GM19395 (cell line): ENCODE data around the gene CBFB.
"Not testable (repeated sequence)": the region's sequence is repeated elsewhere in the genome, so short reads cannot be mapped to it uniquely, and the experiment has no call there.

Experiments used
- ATAC-seq: cut with Tn5 transposase; IDR thresholded peaks from one replicate; pipeline ENCODE4 v1.9.1; 2021; ENCODE audit warnings: mild to moderate bottlenecking, moderate library complexity; ENCODE audit not compliant: unreplicated experiment

Gene CBFB

DNA sequence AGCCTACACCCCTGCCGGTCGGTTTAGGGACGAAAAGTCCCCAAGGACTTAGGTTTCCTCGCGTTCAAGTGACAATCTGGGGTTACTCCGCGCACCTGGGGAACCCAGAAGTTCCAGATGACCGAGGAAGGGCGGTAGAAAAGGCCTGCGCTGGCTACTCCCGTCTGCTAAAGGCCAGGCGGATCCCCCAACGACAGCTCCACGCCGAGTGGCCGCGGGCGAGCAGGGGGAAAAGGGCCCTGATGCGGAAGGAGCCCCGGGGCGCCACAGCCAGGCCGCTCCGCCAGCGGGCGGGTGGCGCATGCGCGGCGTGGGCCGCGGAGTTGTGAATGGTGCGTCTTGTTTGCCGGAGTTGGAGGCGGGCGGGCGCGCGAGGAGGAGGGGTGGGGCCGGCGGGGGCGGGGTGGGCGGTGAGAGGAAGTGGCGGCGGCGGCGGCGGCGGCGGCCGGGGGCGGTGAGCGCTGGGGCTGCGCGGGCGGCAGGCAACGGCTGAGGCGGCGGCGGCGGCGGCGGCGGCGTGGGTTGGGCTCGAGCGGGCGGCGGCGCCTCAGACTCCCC is at the start of gene CBFB:
CBFB (plus strand) TSS at position 454 of the 558 bp plus-strand sequence. CDS start 259 bp downstream, outside the sequence.
- ATAC-seq, result peak; percentile 78

DNA sequence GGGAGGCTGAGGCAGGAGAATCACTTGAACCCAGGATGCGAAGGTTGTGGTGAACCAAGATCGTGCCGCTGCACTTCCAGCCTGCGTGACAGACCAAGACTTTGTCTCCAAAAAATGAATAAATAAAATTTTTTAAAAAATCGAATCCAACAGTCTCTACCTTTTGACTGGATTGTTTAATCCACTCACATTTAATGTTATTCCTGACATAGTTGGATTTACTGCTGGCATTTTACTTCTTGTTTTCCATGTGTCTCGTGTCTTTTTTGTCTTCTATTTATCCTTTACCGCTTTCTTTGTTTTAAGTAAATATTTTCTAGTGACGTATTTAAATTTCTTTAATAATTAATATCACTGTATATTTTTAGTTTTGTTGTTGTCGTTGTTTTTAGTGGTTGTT is 45.9 kb upstream of the CBFB start:
- no peak for ATAC-seq

DNA sequence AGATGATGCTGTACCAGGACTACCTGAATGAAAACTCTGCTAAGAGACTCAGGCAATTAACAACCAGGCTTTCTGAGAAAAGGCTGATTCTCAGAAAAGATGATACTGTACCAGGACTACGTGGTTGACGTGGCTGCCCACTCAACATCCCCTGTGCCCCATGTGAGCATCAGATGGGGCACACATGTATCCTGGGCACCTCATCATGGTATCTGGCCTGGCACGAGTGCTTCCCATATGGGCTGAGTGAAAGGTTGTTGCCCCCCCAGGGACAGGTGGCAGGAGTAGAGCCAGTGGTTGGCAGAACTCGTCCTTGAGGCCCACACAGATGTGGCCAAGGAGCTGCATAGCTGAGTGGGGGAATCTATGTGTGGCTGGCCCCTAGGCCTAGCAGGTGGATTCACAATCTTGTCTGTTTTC is 44.0 kb upstream of the CBFB start:
- no peak for ATAC-seq

DNA sequence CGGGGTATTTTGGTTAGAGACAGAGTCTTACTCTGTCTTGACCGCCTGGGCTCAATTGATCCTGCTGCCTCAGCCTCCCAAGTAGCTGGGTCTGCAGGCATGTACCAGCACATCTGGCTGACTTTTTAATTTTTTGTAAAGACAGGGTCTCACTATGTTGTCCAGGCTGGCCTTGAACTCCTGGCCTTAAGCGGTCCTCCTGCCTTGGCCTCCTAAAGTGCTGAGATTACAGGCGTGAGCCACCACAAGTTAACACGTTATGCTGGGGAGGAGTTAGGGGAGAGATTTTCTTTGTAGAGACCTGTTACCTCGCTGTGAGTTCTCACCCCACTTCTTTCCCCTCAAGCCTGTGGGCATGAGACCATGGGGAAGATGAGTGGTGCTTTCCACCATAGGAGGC is 42.4 kb upstream of the CBFB start:
- ATAC-seq, result no peak

DNA sequence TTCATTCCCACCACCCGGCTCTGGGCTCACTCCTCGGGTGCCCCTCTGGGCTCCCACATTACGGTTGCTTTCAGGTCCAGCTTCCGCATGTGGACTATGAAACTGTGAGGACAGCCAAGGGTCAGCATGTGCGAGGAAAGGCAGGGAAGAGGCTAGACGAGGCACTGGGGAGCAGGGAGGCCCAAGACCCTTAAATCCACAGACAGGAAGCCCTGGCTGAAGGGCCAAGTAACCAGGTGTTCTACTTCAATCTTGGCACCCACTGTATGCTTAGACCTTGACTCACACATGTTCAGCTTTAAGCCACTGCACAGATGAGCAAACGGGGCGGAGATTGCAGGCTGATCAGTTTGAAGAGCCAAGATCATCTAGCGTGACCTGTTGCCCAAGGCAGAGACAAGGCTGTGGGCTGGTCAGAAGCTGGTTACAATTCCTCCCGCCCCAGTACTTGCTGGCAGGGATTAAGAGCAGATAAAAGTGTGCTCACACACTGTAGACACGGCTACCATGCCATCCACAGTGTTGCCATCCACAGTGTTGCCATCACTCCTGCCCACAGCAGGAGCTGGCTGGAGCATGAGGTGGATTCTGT is 40.7 kb upstream of the CBFB start, which contains the start of gene CES4A:
CES4A (plus strand) TSS at position 393 of the 592 bp plus-strand sequence; CDS start at position 577, 184 bp downstream.
- no peak for ATAC-seq

DNA sequence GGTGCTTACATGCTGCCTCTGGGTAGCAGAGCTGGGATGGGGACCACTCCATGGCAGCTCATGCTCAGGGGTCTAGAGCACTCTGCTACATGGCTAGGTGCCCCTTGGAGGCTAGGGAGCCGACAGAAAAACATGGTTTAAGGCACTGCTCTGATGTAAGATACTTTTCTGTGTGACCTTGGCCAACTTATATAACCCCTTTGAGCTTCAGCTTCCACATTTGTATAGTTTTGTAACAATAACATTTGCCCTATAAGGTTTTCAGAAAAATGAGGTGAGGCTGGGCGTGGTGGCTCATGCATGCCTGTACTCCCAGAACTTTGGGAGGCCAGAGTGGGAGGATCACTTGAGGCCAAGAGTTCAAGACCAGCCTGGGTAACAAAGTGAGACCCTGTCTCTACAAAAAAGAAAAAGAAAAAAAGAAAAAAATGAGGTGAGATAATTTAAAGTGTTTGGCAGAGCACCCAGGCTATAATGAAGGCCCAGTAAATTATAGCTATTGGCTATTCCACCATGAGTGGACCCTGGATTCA is 37.3 kb upstream of the CBFB start:
- ATAC-seq, result no peak

DNA sequence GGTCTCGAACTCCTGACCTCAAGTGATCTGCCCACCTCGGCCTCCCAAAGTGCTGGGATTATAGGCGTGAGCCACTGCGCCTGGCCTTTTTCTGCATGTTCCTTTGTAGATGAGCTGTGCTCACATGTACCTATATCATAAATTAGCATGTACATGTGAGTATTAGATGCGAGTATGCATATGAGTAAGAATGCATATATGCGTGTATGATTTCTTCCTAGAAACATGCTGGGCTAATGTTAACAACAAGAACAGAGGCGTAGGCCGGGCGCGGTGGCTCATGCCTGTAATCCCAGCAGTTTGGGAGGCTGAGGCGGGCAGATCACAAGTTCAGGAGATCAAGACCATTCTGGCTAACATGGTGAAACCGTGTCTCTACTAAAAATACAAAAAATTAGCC is 35.4 kb upstream of the CBFB start:
- not testable (repeated sequence) for ATAC-seq

DNA sequence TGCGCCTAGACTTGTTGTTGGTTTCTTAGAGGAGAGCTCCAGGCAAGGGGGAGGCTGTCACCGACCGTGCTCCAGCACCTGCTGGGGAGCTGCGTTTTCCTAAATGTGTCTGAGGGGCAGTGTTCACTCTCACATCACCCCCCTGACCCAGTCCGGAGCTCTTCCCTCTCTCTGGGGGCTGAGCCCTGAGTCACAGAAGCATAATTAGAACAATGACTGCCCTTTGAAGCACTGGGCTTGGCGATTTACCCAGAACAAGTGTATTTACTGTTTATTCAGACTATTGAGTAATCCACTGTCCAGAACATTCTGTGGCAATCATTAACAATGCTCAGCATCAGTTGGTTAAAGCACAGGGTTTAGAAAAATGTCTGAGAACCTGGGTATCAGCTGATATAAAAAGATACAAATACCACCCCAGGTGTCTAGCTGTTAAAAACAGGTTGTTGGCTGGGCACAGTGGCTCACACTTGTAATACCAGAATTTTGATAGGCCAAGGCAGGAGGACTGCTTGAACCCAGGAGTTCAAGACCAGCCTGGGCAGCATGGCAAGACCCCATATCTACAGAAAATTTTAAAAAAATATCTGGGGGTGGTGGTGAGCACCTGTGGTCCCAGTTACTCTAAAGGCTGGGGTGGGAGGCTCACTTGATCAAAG is 32.5 kb upstream of the CBFB start:
- ATAC-seq, result no peak

DNA sequence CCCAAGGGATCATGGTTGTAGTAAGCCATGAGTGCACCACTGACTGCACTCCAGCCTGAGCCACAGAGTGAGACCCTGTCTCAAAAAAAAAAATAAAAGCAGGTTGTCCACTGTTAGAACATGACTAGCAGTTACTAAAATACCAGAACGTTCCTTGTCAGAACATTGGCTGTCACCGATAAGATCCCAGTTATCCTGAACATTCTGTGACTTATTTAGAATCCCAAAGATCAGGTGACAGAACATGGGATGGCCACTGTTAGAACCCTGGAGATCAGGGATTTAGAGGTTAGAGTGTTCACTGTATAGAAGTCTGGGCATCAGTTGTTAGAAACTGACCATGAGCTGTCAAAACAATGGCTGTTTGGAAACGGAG is 32.0 kb upstream of the CBFB start:
- ATAC-seq, result no peak

DNA sequence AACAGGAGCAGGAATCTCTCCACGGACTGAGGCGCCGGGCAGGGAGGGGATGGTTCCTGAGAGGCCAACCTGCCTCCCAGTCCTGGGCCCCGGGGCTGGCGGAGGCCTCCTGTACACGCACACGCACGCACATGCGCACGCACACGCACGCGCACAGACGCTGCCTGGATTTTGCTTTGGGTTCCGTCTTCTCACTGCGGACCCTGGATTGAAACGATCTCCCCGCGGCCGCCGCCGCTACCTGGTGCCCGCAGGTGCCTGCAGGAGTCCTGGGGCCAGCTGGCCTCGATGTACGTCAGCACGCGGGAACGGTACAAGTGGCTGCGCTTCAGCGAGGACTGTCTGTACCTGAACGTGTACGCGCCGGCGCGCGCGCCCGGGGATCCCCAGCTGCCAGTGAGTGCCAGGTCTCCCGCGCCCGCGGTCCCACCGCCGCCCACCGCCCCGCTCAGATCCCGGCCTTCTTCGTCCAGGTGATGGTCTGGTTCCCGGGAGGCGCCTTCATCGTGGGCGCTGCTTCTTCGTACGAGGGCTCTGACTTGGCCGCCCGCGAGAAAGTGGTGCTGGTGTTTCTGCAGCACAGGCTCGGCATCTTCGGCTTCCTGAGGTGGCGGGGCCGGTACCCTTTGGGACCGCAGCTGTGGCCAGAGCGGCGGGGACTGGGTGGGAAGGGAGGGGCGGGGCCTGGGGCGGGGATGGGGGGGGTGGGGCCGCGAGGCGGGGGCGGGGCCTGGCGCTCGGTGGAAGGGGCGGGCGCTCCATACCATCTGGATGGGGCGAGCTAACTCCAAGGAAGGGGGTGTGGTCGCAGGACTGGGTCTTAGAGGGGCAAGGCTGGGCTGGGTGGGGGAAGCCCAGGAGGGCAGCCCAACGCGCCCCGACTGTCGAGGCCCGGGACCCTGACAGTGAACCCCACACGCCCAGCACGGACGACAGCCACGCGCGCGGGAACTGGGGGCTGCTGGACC is 28.3 kb upstream of the CBFB start:
- ATAC-seq, result no peak

DNA sequence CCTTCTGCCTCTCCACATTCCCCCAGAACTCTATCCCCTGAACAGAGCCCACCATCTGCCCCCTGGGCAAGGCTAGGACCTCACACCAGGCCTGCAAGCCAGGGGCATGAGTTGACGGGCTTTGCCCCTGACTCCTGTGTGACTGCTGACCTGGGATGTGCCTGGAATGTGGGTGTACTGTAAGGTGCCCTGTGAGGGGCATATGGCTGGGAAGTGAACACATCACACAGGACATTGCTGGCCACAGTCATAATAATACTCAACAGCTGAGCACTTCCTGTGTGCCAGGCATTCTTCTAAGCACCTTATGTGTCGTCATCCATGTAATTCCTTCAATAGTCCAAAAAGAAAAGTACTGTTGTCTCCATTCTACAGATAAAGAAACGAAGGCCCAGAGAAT is 27.2 kb upstream of the CBFB start:
- no peak for ATAC-seq

DNA sequence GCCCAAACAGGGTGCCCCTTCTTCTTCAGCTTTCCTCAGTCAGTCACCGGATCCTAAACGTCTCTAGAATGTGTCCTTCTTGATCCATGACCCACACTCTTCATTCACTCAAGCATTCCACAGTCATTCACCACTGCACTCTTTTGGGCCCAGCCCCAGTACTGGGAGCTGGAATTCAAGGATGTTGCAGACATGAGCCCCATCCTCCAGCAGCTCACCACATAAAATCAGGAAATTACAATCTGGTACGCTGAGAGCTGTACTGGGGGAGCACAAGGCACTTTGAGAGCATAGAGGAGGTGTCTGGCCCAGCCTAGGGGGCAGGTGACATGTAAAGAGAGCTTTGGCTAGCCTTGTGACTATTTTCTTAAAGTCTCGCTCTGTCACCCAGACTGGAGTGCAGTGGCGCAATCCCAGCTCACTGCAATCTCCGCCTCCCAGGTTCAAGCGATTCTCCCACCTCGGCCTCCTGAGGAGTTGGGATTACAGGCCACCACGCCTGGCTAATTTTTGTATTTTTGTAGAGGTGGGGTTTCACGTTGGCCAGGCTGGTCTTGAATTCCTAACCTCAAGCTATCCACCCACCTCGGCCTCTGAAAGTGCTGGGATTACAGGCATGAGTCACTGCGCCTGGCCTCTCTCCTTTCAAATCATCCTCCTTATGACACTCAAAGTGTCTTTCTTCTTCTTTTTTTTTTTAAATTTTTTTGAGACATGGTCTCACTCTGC is 21.9 kb upstream of the CBFB start:
- ATAC-seq, result no peak

DNA sequence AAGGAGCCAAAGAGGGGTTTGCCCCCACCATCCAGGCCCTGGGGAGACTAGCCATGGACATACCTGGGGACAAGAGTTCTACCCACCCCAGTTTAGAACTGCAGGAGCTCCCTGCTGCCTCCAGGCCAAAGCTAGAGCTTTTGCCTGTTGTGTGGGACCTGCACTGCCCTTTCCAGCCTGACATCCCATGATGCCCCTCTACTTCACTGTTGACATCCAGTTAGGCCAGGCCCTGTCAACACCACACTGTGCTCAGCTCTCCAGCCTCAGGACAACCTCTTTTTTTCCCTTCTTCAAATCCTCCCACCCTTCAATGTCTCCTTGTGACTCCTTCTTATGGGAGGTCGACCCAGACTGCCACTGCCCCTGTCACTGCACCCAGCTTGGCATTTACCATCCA is 19.8 kb upstream of the CBFB start:
- no peak for ATAC-seq

DNA sequence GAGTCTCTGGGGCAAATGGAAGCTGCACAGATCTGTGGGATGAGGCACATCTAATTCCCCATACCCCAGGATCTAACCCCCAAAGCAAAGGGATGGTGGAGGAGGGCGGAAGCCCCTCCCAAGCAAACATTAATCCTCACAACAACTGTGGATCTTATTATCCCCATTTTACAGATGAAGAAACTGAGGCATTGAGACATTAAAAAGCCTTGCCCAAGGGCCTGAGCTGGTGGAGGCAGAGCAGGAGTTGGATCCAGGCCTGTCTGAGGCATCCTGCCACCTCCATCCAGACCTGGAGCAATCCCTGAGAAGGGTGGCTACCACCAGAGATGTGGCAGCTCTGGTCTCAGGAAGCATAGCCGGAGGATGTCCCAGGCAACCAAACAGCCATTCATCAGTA is 17.7 kb upstream of the CBFB start:
- no peak for ATAC-seq

DNA sequence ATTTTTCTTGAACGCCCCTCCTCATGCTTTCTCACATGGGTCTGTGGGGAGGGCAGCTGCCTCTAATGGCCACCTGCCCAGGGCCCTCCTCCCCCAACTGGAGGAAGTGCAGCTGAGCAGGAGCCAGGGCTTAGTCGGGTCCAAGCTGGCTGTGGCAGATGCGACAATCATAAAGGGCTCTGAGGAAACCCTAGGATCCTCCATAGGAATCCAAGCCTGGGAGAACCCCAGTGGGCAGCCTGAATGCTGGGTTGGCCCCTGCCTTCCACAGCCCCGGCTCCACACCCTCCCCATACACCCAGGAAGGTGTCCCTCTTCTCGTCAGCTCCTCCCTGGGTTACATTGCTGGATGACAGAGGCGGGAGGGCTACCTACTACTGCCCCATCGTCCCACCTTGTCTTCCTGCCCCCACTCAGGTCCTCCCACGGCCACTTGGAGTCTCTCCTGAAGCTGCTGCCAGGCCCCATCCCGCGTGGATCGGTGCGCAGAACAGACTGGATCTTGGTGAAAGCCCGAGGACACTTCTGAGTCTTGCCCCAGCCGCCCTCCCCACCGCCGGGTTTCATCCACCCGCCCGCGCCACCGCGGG is 15.6 kb upstream of the CBFB start:
- ATAC-seq, result no peak

DNA sequence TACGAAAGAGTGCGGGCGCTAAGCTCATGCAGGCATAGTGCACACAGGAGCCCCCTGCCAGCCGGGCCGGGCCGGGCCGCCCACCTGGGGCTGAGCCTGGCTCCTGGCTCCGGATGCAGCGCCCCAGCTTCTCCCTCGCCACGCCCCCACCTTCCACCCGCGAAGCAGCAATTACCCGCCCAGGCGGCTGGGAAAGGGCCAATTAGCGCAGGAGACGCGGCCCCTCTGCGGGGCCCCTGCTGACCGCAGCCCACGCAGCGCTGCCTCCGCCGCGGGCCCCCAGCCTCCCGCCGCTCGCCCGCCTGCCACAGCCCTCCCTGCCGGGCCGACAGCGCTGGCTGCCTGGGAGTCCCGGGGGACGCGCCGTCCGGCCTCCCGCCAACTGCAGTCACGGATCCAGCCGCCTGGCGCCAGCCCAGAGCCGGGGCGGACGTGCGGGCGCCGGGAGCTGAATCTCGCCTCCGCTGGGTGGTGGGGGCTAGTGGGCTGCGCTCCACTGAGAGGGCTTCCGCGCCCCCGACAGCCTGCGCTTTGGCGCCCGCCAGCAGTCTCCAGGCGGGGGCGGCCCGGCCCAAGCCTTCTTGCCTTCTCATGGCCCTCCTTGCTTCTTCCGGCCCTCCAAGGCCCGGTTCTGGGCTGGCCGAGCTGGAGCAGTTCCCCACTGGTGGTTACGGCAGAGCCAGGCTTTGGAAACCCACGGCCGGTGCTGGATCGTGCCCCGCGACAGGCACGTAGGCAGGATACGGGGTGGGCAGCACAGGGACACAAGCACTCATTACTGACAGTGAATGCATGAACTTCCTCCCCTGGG is 14.9 kb upstream of the CBFB start:
- peak; percentile 46 for ATAC-seq

DNA sequence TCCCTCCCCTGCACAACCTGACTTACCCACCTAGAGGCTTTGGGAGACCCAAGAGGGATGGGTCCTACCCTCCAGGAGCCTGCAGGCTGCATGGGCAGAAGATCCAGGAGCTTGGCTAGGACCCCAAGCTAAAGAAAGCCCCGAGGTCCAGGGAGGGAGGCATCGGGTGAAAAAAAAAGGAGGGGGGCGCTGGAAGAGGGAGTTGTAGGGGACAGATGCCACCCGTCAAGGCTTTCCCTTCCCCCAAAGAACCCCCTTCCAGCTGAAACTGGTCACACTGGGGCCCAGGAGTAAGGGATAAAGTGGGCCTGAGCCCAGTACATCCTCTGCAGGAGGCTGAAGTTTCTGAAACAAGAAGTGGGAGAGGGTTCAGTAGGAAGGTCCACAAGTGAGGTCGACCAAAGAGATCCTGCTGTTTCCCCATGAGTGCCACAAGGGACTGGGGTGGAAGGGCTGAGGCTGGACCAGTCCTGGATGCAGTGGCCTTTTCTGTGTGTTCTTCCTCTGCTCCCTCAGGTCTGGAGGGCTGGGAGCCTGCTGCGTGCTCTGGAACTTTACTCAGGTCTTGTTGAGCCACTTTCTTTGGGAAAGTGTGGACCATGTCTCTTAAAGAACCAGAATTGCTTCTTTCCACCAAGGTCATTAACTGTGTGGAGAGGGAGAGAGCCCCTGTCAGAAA is 14.2 kb upstream of the CBFB start:
- ATAC-seq, result no peak

DNA sequence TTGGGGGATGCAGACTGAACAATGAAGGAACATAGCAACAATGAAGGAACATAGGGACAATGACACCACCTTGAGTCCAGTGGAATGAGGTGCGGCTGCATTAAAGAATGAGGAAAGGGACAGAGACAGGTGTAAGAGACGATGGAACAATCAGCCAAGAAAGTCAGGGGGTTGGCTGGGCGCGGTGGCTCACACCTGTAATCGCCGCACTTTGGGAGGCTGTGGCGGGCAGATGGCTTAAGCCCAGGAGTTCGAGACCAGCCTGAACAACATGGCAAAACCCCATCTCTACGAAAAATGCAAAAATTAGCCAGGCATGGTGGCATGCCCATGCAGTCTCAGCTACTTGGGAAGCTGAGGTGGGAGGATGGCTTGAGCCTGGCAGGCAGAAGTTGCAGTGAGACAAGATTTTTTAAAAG is 13.6 kb upstream of the CBFB start:
- ATAC-seq, result no peak

DNA sequence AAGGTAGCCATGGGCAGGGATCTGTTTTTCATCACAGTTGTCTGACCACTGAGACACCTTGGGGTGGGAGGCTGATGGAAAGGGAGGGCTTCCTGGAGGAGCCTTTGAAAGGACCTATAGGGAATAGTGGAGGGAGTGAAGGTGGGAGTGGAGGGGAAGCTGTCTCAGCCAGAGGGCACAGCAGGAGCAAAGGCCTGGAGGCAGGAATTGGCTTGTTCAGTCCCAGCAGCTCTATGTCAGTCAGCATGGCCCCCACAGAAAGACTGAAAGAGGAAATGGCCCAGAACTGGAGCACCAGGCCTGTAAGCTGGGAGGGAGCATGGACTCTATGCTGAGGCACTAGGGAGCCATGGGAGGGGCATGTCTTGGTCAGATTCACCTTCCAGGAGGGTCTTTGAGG is 12.8 kb upstream of the CBFB start:
- no peak for ATAC-seq
